Activated CD8-positive, alpha-beta memory T cell treated with anti-CD3 and anti-CD28 coated beads, Interleukin-2, amount 50 U/mL, for 1 hour (primary cell): Measurements from ENCODE around the gene YAP1.

Experiments
- DNase-seq: peaks from one replicate; pipeline ENCODE4 v3.0.0-alpha.2; 2020; ENCODE audit errors: extremely low read depth

YAP1 gene

GRCh38 chr11:102163368-102163767 lies 53.1 kb downstream of the YAP1 start:
- no peak for DNase-seq

- no peak for DNase-seq
Measured at GRCh38 chr11:102166175-102167064, 56.2 kb downstream of the YAP1 start.

GRCh38 chr11:102168481-102168880 lies 58.2 kb downstream of the YAP1 start:
- DNase-seq, result no peak

- no peak for DNase-seq
Measured at GRCh38 chr11:102171101-102171500, 60.9 kb downstream of the YAP1 start.

GRCh38 chr11:102172127-102172848 lies 62.0 kb downstream of the YAP1 start:
- no peak for DNase-seq

- no peak for DNase-seq
Measured at GRCh38 chr11:102177126-102177525, 66.9 kb downstream of the YAP1 start.

- DNase-seq, result no peak
Measured at GRCh38 chr11:102177974-102178631, 67.9 kb downstream of the YAP1 start.

GRCh38 chr11:102179371-102179770 lies 69.1 kb downstream of the YAP1 start:
- no peak for DNase-seq

GRCh38 chr11:102184269-102184987 lies 74.2 kb downstream of the YAP1 start:
- DNase-seq, result no peak

- no peak for DNase-seq
Measured at GRCh38 chr11:102186551-102187191, 76.4 kb downstream of the YAP1 start.

- DNase-seq, result no peak
Measured at GRCh38 chr11:102187416-102188151, 77.3 kb downstream of the YAP1 start.

GRCh38 chr11:102188488-102188887 lies 78.2 kb downstream of the YAP1 start:
- no peak for DNase-seq

GRCh38 chr11:102191832-102192231 lies 81.6 kb downstream of the YAP1 start:
- no peak for DNase-seq

- no peak for DNase-seq
Measured at GRCh38 chr11:102192349-102193066, 82.3 kb downstream of the YAP1 start.

GRCh38 chr11:102194257-102194656 lies 84.0 kb downstream of the YAP1 start:
- no peak for DNase-seq

- no peak for DNase-seq
Measured at GRCh38 chr11:102194990-102195389, 84.7 kb downstream of the YAP1 start.

- no peak for DNase-seq
Measured at GRCh38 chr11:102196351-102196750, 86.1 kb downstream of the YAP1 start.

GRCh38 chr11:102196816-102197215 lies 86.6 kb downstream of the YAP1 start:
- no peak for DNase-seq

- no peak for DNase-seq
Measured at GRCh38 chr11:102197670-102198139, 87.5 kb downstream of the YAP1 start.

- DNase-seq, result no peak
Measured at GRCh38 chr11:102199673-102200072, 89.4 kb downstream of the YAP1 start.
